Skin of body (tissue), 2 donors: Measurements from ENCODE around the gene TPT1. TPM values are rescaled to one million over a fixed set of nuclear protein-coding genes. Genes with fewer than 3 reads are reported as not detected.

Experiments
- DNase-seq: peaks from one replicate; lab custom pipeline; 2025; lab: John Stamatoyannopoulos, UW
- total RNA-seq: library from RNA; depleted of rRNA; stranded (reverse); fragments of >200 nt; gene quantifications from one replicate; pipeline ENCODE4 v1.2.3, GENCODE V29; 2014

The TPT1 gene
- total RNA-seq, 1 donor from 2014 or later, result 3,284 TPM

DNA sequence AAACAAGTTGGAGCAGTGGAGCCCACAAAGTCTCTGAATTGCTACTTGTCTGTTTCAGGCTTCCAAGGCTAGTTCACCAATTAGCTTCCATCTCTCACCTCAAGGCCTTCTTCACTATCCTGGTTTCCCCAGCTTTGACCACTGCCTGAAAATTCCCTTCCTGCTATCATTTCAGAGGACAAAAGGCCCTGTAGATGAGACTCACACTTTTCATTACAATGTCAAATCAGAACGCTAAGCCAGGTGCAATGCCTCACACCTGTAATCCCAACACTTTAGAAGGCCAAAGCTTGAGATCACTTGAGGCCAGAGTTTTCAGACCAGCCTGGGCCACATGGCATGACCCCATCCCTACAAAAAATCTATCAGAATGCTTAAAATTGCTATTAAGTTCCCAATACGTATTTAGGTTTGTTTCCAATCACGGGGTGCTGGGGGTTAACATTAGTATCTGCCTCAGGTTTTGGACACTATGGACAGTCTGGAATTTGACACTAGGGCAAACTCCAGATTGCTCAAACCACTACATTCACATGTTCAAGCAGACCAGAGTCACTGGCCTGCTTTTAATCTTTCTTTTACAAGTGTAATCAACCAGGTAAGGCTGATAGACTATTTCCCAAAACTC is 5.5 kb downstream of the TPT1 start:
- no peak for DNase-seq

DNA sequence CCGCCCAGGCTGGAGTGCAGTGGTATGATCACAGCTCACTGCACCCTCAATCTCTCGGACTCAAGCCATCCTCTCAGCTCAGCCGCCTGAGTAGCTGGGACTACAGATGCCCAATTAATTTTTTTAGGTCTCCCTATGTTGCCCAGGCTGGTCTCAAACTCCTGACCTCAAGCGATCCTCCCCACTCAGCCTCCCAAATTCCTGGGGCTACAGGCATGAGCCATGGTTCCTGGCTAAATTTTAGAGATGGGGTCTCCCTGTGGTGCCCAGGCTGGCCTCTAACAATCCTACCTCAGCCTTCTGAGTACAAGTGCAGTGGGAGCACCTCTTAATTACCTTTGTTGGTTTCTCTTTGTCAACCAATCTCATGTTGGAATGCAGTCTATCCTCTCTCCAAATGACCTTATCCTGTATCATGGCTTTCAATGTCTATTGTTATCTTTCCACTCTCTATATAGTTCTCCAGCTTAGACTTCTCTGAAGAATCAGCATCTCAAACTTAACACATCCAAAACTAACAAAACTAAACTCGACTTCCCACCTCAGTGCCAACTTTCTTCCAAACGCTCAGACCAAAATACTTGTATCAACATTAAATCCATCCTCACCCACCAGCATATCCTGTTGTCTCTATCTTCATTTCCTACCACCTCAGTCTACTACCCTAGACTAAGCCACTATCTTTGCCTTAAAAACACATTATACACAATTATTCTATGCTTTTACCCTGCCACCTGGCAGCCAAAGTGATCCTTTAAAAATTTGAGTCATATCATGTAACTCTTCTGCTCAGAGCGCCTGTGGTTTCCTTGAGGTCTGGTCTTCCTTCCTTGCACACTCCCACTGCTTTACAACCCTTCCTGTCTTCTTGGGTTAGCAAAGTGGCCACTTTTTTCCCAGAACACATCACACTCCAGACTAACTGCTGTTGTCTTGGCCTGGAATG is 6.7 kb downstream of the TPT1 start:
- no peak for DNase-seq

DNA sequence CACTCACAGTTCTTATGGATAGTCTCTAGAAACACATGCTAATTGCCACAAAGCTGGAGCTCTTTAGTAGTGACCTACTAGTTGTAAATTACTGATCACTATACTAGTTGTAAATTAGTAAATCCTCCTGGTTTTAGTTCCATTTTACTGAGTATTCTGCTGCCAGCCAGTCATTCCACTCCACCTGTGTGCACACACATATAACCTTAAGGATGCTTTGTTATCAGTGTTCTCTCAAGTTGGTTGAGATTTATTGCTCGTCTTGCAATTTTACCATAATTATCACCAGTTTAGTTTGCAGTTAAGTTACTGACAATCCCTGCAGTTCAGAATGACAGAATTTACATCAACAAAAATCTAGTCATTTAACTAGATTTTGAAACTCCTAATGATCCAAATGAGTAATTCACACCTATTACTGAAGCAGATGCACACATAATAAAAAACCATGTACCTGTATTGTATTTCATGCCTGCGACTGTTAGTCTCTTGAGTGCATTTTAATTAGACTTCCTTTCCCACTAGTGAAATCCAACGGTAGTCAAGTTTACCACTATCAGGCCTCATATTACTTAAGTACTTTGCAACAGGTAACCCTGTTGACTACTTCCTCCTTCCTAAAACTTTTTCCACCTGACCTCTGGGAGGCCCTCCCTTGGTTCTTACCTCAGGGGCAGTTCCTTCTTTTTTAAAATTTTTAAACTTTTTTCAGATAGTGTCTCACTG is 7.6 kb downstream of the TPT1 start:
- DNase-seq, result no peak

DNA sequence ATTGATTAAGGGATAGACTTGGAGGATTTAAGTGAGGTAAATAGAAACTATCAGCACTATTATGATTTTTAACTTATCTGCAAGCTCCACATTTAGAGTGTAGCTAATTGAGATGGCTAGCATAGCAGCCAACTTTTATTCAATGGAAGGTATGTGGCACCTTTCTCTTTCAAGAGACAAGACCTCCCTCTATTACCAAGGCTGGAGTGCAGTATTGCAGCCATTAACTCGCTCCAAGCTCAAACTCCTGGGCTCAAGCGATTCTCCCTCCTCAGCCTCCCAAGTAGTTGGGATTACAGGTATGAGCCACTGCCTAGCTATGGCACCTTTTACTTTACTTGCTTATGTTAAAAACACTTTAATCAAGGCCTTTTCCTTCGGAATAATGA is 8.2 kb downstream of the TPT1 start:
- no peak for DNase-seq

DNA sequence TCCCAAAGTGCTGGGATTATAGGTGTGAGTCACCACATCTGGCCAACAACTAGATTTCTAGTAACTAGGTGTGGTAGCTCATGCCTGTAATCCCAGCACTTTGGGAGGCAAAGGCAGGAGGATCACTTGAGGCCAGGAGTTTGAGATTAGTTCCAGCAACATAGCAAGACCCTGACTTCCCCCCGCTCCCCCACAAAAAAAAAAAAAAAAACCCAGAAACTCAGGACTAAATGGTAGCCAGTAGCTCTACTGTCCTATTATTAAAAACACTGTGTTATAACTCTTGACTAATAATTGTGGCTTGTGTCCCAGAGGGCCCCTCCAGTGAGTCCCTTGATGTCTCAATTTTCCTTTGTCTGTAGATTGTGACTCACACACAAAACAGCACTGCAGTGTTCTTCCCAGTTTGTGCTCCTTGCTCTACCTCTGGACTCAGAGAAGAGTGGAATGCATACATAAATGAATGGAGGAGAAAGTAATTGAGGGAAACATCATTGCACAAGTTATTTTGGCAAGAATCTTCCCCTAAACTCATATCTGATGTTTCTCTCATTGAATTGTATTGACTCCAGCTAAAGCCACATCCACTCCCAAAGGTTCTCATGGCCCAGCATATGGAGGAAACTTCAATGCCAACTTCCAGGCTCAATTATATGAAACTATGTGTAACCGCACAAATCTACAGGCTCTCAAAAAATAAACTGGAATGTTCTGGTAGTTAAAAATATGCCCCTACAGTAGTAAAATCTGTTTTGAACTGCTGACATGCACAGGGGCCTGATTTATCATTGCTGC is 8.8 kb downstream of the TPT1 start:
- peak; percentile 30 for DNase-seq

DNA sequence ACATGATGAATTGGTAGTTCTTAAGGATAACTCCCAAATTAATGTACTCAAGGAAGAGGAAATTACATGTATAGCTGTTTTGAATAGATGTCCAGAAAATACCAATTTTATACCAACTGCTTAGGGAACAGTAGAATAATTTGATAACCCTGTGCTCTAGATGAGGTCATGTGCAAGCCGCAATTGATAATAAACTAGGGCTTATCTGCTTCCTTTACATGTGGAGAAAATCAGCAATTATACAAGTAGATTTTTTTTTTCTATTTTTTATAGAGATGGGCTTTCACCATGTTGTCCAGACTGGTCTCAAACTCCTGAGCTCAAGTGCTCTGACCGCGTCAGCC is 9.3 kb downstream of the TPT1 start:
- DNase-seq, result no peak

DNA sequence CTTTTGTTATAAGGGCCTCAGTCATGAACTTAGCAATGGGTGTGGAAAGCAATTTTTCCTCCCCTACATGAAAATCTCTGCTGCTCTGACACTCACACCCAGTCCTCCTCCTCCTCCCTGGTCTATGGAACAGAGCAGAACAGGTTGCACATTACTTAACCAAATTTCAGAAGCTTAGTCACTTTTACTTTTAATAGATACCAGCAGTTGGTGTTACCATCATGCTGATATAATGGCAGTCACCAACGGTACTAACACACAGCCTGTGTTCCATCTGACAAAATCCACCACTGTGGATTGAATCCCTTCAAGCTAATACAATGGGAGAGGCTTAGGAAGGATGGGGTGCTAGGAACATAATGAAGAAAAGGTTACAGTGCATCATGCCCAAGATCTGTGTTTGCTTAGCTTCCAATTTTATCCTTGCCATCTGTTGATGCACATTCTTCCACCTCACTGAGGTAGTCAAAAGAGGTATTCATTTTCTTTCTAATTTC is 9.8 kb downstream of the TPT1 start:
- no peak for DNase-seq

DNA sequence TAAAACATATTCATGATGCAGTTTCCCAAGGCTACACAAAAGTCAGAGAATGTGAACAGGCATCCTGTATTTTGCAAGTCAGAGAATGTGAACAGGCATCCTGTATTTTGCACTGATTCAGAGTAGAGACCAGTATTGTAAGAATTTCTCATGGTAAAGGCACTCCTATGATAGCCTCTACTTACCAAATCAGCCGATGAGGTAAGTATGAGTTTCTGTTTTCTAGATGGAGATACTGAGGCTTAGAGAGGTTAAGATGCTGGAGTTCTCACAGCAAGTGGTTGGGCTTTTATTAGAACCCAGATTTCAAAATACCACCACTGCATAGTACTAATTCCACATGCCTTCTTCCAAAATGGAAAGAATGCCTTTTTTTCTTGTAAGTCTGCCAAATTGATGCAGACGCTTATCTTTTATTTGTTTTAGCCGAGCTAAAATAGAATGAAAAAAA is 12.3 kb downstream of the TPT1 start:
- no peak for DNase-seq

DNA sequence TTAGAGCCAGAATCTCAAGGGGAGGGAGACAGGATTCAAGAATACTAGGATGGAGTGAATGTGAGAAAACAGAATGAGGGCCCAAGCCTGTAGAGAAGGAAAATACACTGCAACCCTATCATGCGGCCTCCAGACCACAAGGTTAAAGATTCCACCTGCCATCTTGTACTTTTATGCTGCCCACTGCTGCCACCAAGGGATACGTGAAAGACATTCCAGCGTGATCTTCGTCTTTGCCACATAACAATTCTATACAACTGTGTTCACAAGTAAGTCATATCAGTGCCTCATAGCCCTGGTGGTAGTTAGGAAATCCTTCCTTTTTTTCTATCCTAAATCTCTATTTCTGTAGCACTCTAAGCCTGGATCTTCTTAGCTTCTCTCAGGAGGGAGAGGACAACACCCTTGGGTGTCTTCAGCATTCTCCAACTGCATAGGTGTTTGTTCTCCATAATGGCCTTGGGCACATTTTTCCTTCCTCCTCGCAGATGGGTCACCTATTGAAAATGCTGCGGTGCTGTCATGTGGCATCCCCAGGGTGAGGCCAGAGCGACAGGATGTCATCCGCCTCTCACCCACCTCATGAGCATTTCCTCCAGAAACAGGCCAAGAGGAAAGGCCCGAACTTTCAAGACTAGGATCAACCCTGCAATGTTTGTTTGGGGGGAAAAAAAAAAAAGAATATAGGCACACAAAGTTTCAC is 13.6 kb downstream of the TPT1 start:
- DNase-seq, result no peak

DNA sequence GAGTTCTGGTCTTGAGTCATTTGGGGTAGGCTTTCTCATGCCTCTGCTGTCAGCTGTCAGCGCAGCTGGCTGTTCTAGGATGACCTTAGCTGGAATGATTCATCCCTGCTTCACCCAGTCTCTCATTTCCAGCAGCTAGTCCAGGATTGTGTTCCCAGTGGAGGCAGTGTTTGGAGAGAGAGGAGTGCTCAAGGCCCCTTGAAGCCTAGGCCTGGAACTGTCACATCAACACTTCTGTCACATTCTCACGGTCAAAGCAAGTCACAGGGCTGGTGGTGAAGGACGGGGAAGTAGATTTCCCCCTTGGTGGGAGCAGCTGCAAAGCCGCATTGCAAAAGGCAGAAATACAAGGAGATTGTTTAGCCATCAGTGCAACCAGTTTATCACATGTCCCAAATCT is 15.2 kb downstream of the TPT1 start:
- peak; percentile 28 for DNase-seq

DNA sequence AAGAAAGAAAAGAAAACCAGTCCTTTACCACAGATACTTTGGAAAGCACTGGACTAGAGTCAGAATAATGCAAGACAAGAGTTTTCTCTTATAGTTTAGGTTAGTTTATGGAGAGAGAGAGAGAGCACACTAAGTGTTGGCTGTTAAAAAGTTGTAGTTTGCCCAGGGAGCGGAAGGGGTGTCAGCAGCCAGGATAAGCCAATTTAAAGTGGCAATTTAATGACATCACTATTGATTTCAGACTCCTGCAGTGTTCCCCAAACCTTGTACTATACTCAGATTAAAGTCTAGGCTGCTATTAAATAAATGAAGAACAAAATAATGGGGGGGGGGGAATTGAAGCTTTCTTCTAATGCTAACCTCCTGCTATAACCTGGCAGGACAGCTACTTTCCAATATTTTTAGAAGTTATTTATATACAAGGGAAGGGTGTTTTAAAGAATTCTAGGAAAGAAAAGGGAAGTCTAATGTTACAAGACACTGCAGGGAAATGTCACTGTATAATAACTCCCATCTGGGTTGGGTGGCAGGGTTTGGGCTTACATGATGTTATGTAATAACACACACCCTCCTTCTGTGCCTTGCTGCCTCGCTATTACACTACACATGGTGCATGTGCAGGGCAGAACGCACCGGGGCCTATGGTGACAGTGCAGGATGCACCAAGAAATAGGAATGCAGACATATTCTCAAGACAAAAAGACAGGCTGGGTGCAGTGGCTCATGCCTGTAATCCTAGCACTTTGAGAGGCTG is 19.9 kb downstream of the TPT1 start:
- no peak for DNase-seq

DNA sequence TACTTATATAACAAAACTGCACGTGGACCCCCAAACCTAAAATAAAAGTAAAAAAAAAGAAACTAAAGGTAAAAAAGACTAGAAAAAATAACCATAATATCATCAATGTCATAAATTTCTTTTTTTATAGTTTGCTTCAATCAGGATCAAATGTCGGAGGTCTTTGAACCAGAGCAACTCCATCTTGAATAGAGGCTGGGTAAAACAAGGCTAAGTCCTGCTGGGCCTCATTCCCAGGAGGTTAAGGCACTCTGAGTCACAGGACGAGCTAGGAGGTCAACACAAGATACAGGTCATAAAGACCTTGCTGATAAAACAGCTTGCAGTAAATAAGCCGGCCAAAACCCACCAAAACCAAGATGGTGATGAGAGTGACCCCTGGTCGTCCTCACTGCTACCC is 24.0 kb downstream of the TPT1 start:
- no peak for DNase-seq

DNA sequence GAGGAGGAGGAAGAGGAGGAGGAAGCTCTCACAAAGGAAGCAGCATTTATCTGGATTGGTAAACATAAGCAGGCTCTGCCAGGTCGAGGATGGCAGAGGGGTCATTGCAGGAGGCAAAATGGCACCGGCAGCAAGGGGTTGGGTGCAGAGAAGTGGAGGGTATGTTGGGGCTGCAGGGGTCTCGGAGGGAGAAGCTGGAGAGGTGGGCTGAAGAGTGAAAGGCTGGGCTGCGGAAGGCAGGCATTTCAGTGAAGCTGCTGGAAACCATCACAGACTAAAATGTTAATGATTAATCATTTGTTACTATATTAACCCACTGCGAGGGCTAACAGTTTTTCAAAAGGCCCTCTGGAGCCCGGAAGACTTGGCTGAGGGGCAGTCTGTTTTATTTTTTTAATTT is 24.6 kb downstream of the TPT1 start:
- no peak for DNase-seq

DNA sequence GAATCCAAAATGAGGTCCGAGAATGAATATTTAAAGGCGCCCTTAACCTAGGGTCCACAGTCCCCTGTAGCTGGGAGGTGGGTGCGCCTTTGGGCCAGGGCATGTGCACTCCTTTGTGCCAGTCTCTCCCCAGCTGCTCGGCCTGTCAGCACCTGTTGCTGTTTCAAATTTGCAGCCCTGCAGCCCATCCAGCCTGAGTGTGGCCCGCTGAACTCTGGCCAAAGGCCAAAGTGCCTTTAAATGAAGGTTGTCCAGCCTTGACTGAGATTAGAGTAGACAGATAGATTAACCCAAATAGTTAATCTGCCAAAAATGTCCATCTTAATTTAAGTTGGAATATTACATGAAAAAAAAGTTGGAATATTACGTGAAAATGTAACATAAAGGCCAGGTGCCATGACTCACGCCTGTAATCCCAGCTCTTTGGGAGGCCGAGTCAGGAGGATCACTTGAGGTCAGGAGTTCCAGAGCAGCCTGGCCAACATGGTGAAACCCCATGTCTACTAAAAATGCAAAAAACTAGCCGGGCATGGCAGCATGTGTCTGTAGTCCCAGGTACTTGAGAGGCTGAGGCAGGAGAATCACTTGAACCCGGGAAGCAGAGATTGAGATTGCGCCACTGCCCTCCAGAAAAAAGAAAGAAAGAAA is 25.3 kb downstream of the TPT1 start:
- no peak for DNase-seq

DNA sequence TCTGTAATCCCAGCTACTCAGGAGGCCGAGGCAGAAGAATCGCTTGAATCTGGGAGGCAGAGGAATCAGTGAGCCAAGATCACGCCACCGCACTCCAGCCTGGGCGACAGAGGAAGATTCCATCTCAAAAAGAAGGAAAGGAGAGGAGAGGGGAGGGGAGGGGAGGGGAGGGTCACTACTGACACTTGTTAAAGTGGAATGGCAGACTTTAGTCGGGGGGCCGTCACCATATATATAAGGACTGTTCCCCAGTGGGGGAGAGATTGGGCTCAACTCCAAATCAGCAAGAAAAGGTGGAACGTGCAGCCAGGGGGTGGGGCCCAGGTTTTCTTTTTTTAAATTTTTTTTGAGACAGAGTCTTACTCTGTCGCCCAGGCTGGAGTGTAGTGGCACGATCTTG is 26.2 kb downstream of the TPT1 start:
- no peak for DNase-seq

DNA sequence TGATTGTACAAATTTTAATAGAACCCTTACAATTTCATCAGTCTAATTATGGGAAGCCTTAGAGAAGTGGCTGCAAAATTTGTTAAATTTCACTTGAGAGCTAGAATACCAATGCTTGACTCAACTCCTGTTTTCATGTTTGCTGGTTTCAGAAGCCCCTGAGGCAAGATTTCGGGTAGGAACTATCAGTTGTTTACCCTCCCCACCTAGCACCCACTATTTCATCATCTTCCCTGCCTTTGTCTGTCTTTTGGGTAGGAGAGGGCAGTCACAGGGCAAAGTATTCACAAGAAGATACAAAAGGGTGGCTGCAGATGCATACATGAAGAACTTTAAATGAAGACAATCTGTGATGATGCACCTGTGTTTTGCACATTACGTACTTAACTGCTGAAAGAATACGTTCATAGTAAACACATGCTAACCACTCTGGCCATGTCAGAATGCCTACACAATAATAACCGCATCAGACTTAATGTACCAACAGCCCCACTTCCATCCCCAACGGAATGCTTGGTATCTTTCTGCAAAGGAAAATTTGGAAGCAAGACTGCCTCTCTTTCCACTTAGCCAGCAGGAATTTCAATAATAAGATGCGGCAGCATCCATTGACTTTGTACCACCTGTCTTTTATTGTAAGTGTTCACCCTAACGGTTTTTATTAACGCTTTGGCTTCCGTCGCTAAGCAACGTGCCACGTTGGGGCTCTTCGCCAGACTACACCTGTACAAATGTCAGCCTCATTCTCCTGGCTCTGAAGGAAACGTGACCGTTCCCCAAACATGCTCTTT is 30.4 kb downstream of the TPT1 start:
- no peak for DNase-seq

DNA sequence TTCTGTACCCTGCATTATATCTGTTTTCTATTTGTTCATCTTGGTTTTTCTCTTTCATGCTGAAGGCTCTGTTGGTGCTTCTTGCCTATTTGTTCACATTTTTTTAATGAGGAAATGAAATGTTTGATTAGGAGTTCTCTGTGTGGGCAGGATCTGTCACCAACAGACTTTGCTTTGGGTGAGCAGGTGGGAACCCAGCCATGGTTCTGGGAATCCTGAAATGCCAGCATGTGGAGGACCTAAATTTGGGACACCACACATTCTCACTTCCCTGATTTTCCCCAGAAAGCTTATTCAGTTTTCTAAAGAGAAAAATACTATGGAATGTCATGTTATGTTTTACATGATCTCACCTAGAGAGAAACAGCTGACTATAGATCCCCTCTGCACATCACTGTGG is 34.0 kb downstream of the TPT1 start:
- no peak for DNase-seq

DNA sequence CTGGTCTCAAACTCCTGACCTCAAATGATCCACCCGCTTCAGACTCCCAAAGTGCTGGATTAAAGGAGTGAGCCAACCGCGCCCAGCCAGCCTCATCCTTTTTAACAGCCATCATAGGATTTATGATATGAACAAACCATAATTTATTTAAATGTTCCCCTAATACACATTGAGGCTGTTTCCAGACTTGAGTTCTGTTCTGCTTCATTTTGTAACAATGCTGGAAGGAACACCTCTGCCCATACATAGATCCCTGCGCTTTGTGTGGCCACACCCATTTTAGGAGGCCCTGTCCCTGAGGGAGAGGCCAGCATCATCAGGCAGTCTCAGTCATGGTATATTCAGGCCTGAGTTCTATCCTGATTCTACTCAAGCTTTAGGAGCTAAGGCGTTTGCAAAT is 35.9 kb downstream of the TPT1 start:
- no peak for DNase-seq

DNA sequence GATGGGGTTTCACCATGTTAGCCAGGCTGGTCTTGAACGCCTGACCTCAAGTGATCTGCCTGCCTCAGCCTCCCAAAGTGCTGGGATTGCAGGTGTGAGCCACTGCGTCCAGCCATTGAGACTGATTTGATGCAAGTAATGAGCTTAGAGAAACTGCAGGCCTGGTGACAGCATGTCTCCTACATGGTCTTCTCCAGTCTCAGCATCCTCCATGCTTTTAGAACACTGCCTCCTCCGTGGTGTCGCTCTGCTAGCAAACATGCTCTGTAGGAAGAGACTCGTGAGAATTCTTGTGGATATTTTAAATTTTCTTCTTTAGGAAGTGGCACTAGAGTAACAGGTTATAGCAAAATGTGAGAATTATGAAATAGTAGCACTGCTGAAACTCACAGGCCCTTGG is 37.1 kb downstream of the TPT1 start:
- DNase-seq, result no peak
